Measurements from ENCODE around the gene CDCA8.

DNA sequence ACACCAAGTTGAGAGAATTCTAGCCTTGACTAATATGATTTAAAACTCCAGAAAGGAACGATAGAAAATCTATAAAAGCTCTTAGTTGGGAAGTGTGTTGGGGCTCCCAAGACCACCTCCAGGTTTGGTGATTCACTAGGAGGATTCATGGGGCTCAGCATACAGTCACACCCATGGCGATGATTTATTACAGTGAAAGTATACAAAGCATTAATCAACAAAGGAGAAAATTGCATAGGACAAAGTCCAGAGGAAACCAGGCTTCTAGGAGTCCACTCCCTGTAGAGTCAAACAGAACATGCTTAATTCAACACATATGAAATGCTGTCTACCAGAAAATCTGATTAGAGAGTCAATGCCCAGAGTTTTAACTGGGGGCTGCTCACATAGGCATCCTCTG, 4.8 kb downstream of the CDCA8 start:
- TF ChIP-seq, protein P1, sequence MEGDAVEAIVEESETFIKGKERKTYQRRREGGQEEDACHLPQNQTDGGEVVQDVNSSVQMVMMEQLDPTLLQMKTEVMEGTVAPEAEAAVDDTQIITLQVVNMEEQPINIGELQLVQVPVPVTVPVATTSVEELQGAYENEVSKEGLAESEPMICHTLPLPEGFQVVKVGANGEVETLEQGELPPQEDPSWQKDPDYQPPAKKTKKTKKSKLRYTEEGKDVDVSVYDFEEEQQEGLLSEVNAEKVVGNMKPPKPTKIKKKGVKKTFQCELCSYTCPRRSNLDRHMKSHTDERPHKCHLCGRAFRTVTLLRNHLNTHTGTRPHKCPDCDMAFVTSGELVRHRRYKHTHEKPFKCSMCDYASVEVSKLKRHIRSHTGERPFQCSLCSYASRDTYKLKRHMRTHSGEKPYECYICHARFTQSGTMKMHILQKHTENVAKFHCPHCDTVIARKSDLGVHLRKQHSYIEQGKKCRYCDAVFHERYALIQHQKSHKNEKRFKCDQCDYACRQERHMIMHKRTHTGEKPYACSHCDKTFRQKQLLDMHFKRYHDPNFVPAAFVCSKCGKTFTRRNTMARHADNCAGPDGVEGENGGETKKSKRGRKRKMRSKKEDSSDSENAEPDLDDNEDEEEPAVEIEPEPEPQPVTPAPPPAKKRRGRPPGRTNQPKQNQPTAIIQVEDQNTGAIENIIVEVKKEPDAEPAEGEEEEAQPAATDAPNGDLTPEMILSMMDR (IDR thresholded peaks at IDR 0.05): no peak
- no peak for TF ChIP-seq POLR2A (IDR thresholded peaks at IDR 0.05)
- no peak for TF ChIP-seq EP300 (IDR thresholded peaks at IDR 0.05)

Measured in suprapubic skin (tissue), 3 donors.